Measurements from ENCODE around the gene TFAP2A.

DNA sequence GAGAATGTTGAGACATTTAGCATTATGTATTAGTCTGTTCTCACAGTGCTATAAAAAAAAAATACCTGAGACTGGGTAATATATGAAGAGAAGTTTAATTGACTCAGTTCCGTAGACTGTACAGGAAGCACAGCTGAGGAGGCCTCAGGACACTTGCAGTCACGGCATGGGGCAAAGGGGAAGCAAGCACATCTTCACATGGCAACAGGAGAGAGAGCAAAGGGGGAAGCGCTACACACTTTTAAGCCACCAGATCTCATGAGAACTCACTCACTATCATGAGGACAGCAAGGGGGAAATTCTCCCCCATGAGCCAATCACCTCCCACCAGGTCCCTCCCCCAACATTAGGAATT is 26.8 kb upstream of the TFAP2A start:
- TF ChIP-seq, protein P1, sequence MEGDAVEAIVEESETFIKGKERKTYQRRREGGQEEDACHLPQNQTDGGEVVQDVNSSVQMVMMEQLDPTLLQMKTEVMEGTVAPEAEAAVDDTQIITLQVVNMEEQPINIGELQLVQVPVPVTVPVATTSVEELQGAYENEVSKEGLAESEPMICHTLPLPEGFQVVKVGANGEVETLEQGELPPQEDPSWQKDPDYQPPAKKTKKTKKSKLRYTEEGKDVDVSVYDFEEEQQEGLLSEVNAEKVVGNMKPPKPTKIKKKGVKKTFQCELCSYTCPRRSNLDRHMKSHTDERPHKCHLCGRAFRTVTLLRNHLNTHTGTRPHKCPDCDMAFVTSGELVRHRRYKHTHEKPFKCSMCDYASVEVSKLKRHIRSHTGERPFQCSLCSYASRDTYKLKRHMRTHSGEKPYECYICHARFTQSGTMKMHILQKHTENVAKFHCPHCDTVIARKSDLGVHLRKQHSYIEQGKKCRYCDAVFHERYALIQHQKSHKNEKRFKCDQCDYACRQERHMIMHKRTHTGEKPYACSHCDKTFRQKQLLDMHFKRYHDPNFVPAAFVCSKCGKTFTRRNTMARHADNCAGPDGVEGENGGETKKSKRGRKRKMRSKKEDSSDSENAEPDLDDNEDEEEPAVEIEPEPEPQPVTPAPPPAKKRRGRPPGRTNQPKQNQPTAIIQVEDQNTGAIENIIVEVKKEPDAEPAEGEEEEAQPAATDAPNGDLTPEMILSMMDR (IDR thresholded peaks at IDR 0.05; ENCODE audit: insufficient read depth, low read length, poor library complexity, severe bottlenecking), result no peak
- no peak for TF ChIP-seq EZH2phosphoT487 (conservative IDR thresholded peaks at IDR 0.05; ENCODE audit: low read length)

All from SU-DHL-6 (cell line).